H1 (cell line): ENCODE data around the gene PBLD. TPM values are rescaled to one million over a fixed set of nuclear protein-coding genes. Genes with fewer than 3 reads are reported as not detected.

Source experiments
- CTCF ChIA-PET: fragments of 300-600 bp; sonication (Branson Sonifier 250); formaldehyde crosslinking; loops from one replicate; lab custom pipeline; 2021; ENCODE audit not compliant: partially characterized antibody; lab: Charles Lee
- POLR2A ChIA-PET: fragments of 300-600 bp; sonication (Branson Sonifier 250); formaldehyde crosslinking; loops from one replicate; lab custom pipeline; 2021; ENCODE audit warnings: inconsistent platforms; ENCODE audit not compliant: partially characterized antibody; lab: Charles Lee
- DNase-seq, 2 experiments: peaks; one replicate each; pipeline versions ENCODE4 v3.0.0 to v3.0.0-alpha.2; 2010 to 2022; ENCODE audit warnings: low spot score in 2 of 2, low read depth in 1 of 2, mixed read lengths in 1 of 2
- FAIRE-seq: peaks from 2 replicates; lab custom pipeline; 2011; peaks lifted over from hg19 to GRCh38; lab: Jason Lieb, UNC
- H2AFZ ChIP-seq: 2 replicates; pipeline ENCODE4 v1.8.1; 2012; ENCODE audit warnings: low read length, inconsistent platforms
- H2AK5ac ChIP-seq: 2 replicates; pipeline ENCODE4 v1.6.1; 2013; ENCODE audit warnings: low read depth, low read length
- H2BK120ac ChIP-seq: replicated peaks from 2 replicates; pipeline ENCODE3; 2013; ENCODE audit warnings: low read depth, low read length, inconsistent platforms
- H2BK12ac ChIP-seq: 2 replicates; pipeline ENCODE4 v1.6.1; 2013; ENCODE audit warnings: low read depth, low read length
- H2BK15ac ChIP-seq: 2 replicates; pipeline ENCODE4 v1.6.1; 2013; ENCODE audit warnings: low read length
- H2BK20ac ChIP-seq: 2 replicates; pipeline ENCODE4 v1.6.1; 2013; ENCODE audit warnings: low read length
- H2BK5ac ChIP-seq: 2 replicates; pipeline ENCODE4 v1.6.1; 2013; ENCODE audit warnings: low read depth, low read length
- H3K14ac ChIP-seq: 2 replicates; pipeline ENCODE4 v1.6.1; 2013; ENCODE audit warnings: inconsistent platforms; ENCODE audit not compliant: insufficient read length
- H3K18ac ChIP-seq: 2 replicates; pipeline ENCODE4 v1.6.1; 2013; ENCODE audit warnings: low read length; ENCODE audit errors: extremely low read depth
- H3K23ac ChIP-seq: 2 replicates; pipeline ENCODE4 v1.6.1; 2013; ENCODE audit warnings: inconsistent platforms; ENCODE audit not compliant: insufficient read length
- H3K23me2 ChIP-seq: 2 replicates; pipeline ENCODE4 v1.6.1; 2013; ENCODE audit warnings: low read depth, low read length
- H3K27ac ChIP-seq: 2 replicates; pipeline ENCODE4 v1.6.1; 2011; ENCODE audit warnings: low read depth, low read length, inconsistent platforms
- H3K27me3 ChIP-seq, 4 experiments: replicated peaks in 1 of 4; 1 replicate in 1 of 4; 2 replicates in 3 of 4; pipeline versions ENCODE4 v1.6.1 to v1.8.1; 2011 to 2013; ENCODE audit warnings: low read length in 3 of 4, mild to moderate bottlenecking in 3 of 4, inconsistent platforms in 2 of 4, mixed read lengths in 2 of 4, moderate library complexity in 1 of 4; ENCODE audit not compliant: control insufficient read depth in 3 of 4, insufficient read depth in 3 of 4; ENCODE audit errors: extremely low read depth in 1 of 4
- H3K36me3 ChIP-seq, 4 experiments: 2 replicates each; pipeline versions ENCODE4 v1.6.1 to v1.8.1; 2011 to 2013; ENCODE audit warnings: mild to moderate bottlenecking in 4 of 4, low read length in 3 of 4, moderate library complexity in 2 of 4, control low read depth in 1 of 4, inconsistent platforms in 1 of 4; ENCODE audit not compliant: insufficient read depth in 4 of 4, control insufficient read depth in 2 of 4
- H3K4ac ChIP-seq: replicated peaks from 2 replicates; pipeline ENCODE3; 2013; ENCODE audit warnings: low read length, low read depth, mixed read lengths, inconsistent platforms; ENCODE audit not compliant: insufficient read length
- H3K4me1 ChIP-seq, 4 experiments: replicated peaks in 1 of 4; 1 replicate in 1 of 4; 2 replicates in 3 of 4; pipeline versions ENCODE4 v1.6.1 to v1.8.1; 2011 to 2013; ENCODE audit warnings: low read length in 3 of 4, inconsistent platforms in 2 of 4, mixed read lengths in 1 of 4; ENCODE audit not compliant: insufficient read depth in 4 of 4, control insufficient read depth in 3 of 4
- H3K4me2 ChIP-seq, 2 experiments: 2 replicates each; pipeline versions ENCODE4 v1.6.1 to v1.8.1; 2011 to 2013; ENCODE audit warnings: low read depth in 2 of 2, low read length in 2 of 2, control low read depth in 1 of 2, inconsistent platforms in 1 of 2, mild to moderate bottlenecking in 1 of 2; ENCODE audit not compliant: insufficient read depth in 1 of 2
- H3K4me3 ChIP-seq, 4 experiments: fragments of 200-600, 300-600 bp in 1 of 4; sonication (generic), shearing (Covaris generic), sonication (Bioruptor Twin) in 1 of 4; 2 replicates each; pipeline versions ENCODE4 v1.5.1 to v1.8.1; 2011 to 2016; ENCODE audit warnings: low read length in 4 of 4, low read depth in 3 of 4, control low read depth in 2 of 4, inconsistent platforms in 2 of 4, mild to moderate bottlenecking in 2 of 4, mixed read lengths in 1 of 4, moderate library complexity in 1 of 4; ENCODE audit not compliant: insufficient read depth in 2 of 4; ENCODE audit errors: extremely low read depth in 1 of 4
- H3K56ac ChIP-seq: replicated peaks from 2 replicates; pipeline ENCODE3; 2013; ENCODE audit warnings: low read depth, mild to moderate bottlenecking, mixed read lengths, low read length, inconsistent platforms; ENCODE audit not compliant: insufficient read length
- H3K79me1 ChIP-seq: 2 replicates; pipeline ENCODE4 v1.6.1; 2013; ENCODE audit warnings: low read depth, low read length, control low read depth
- H3K79me2 ChIP-seq, 2 experiments: 2 replicates each; pipeline versions ENCODE4 v1.6.1 to v1.8.1; 2012 to 2013; ENCODE audit warnings: low read length in 2 of 2, mild to moderate bottlenecking in 2 of 2, inconsistent platforms in 1 of 2; ENCODE audit not compliant: insufficient read depth in 2 of 2, control insufficient read depth in 1 of 2
- H3K9ac ChIP-seq, 4 experiments: replicated peaks in 1 of 4; 1 replicate in 1 of 4; 2 replicates in 3 of 4; pipeline versions ENCODE4 v1.6.1 to v1.8.1; 2011 to 2013; ENCODE audit warnings: low read depth in 3 of 4, low read length in 3 of 4, control low read depth in 2 of 4, mild to moderate bottlenecking in 2 of 4, moderate library complexity in 2 of 4, inconsistent platforms in 1 of 4; ENCODE audit errors: extremely low read depth in 1 of 4
- H3K9me3 ChIP-seq, 2 experiments: 2 replicates each; pipeline versions ENCODE4 v1.6.1 to v1.8.1; 2012 to 2013; ENCODE audit warnings: mild to moderate bottlenecking in 2 of 2, moderate library complexity in 2 of 2, control low read depth in 1 of 2, inconsistent platforms in 1 of 2, low read depth in 1 of 2, low read length in 1 of 2, mixed read lengths in 1 of 2; ENCODE audit not compliant: insufficient read depth in 2 of 2
- H4K20me1 ChIP-seq, 2 experiments: replicated peaks in 1 of 2; 2 replicates each; pipeline versions ENCODE3 to v1.8.1; 2011 to 2013; ENCODE audit warnings: inconsistent platforms in 2 of 2, low read length in 2 of 2, mild to moderate bottlenecking in 1 of 2; ENCODE audit not compliant: insufficient read depth in 2 of 2, control insufficient read depth in 1 of 2
- H4K5ac ChIP-seq: 2 replicates; pipeline ENCODE4 v1.6.1; 2013; ENCODE audit warnings: low read length, low read depth, mixed read lengths, inconsistent platforms; ENCODE audit not compliant: insufficient read length
- H4K8ac ChIP-seq: 2 replicates; pipeline ENCODE4 v1.8.0; 2013; ENCODE audit warnings: mild to moderate bottlenecking, moderate library complexity, low read length, inconsistent platforms; ENCODE audit not compliant: insufficient read depth; ENCODE audit errors: extremely low read depth
- H4K91ac ChIP-seq: replicated peaks from 2 replicates; pipeline ENCODE3; 2013; ENCODE audit warnings: low read length, mixed read lengths, inconsistent platforms; ENCODE audit not compliant: insufficient read length
- CBX8 ChIP-seq: fragments of 300-800, 300-1000 bp; sonication (generic); IDR thresholded peaks from 2 replicates; pipeline ENCODE4 v1.7.1; 2016; ENCODE audit warnings: low read depth, low read length, borderline replicate concordance
- CREB1 ChIP-seq: IDR thresholded peaks from 2 replicates; pipeline ENCODE4 v1.6.1; 2012; ENCODE audit warnings: inconsistent platforms
- CTBP2 ChIP-seq: IDR thresholded peaks from 2 replicates; pipeline ENCODE4 v1.7.0; 2011; ENCODE audit warnings: borderline replicate concordance, mild to moderate bottlenecking, moderate library complexity, mixed read lengths, low read length; ENCODE audit not compliant: insufficient read depth, insufficient read length
- EZH2 ChIP-seq: fragments of 200-600 bp; sonication (generic); IDR thresholded peaks from 2 replicates; pipeline ENCODE4 v1.7.1; 2012; ENCODE audit warnings: low read depth, mild to moderate bottlenecking, moderate library complexity, low read length, inconsistent platforms; ENCODE audit not compliant: severe bottlenecking
- FOSL1 ChIP-seq: IDR thresholded peaks from 2 replicates; pipeline ENCODE4 v1.6.1; 2011; ENCODE audit warnings: mild to moderate bottlenecking, low read depth, low read length, moderate library complexity; ENCODE audit not compliant: insufficient read depth
- HDAC2 ChIP-seq, 2 experiments: fragments of 300-600 bp in 1 of 2; sonication (generic) in 1 of 2; IDR thresholded peaks; 2 replicates each; pipeline ENCODE4 v1.6.1; 2011 to 2012; ENCODE audit warnings: low read depth in 2 of 2, low read length in 2 of 2, mild to moderate bottlenecking in 2 of 2, moderate library complexity in 2 of 2, borderline replicate concordance in 1 of 2, inconsistent platforms in 1 of 2
- MAX ChIP-seq: IDR thresholded peaks from 2 replicates; pipeline ENCODE4 v1.6.1; 2012; ENCODE audit warnings: inconsistent platforms
- POLR2A ChIP-seq, 2 experiments: IDR thresholded peaks; 1 replicate in 1 of 2; 2 replicates in 1 of 2; pipeline ENCODE4 v1.6.1; 2011; ENCODE audit warnings: low read depth in 2 of 2, low read length in 2 of 2, mild to moderate bottlenecking in 2 of 2; ENCODE audit errors: control extremely low read depth in 1 of 2
- SAP30 ChIP-seq: fragments of 300-600 bp; sonication (generic); IDR thresholded peaks from 2 replicates; pipeline ENCODE4 v1.7.1; 2012; ENCODE audit warnings: low read length, moderate library complexity, mild to moderate bottlenecking, inconsistent platforms; ENCODE audit not compliant: insufficient read depth, insufficient replicate concordance
- SIRT6 ChIP-seq: IDR thresholded peaks from one replicate; pipeline ENCODE4 v1.7.1; 2012; ENCODE audit warnings: low read length, inconsistent platforms
- SP2 ChIP-seq: IDR thresholded peaks from 2 replicates; pipeline ENCODE4 v1.6.1; 2012; ENCODE audit warnings: mild to moderate bottlenecking, low read length, inconsistent platforms
- SRF ChIP-seq: IDR thresholded peaks from 2 replicates; pipeline ENCODE4 v1.6.1; 2011; ENCODE audit warnings: mild to moderate bottlenecking, low read depth, low read length, moderate library complexity
- WGBS, 2 experiments: shearing (Covaris generic) in 1 of 2; methylation state at CpG; one replicate each; pipeline versions ENCODE4 v1.1.6 to v1.1.7; 2013 to 2015; ENCODE audit warnings: low lambda C conversion rate in 2 of 2, mixed read lengths in 2 of 2, inconsistent platforms in 1 of 2, low coverage in 1 of 2, missing lambda C conversion rate in 1 of 2; ENCODE audit not compliant: insufficient replicate concordance in 2 of 2, insufficient coverage in 1 of 2, insufficient read length in 1 of 2; ENCODE audit errors: extremely low coverage in 1 of 2, missing lambda C conversion rate in 1 of 2; 5-methylcytosine and 5-hydroxymethylcytosine counted together
- polyA plus RNA-seq, 7 experiments: library from polyadenylated mRNA; depleted of rRNA in 3 of 7; stranded (reverse) in 5 of 7; unstranded in 2 of 7; fragments of >200 nt in 5 of 7; fragments of 200-250 nt in 2 of 7; gene quantifications; 1 replicate in 5 of 7; 2 replicates in 1 of 7; 4 replicates in 1 of 7; pipeline versions ENCODE4 v1.2.1 to v1.2.3, GENCODE V29; 2011 to 2013; ENCODE audit warnings: missing spikeins in 2 of 7, mixed read lengths in 2 of 7
- total RNA-seq: library from RNA; stranded (reverse); fragmentation: NEBNext Ultra II Directional; extraction: Animal tissue kit (Norgen Biotek cat#: 25700); gene quantifications from 2 replicates; pipeline ENCODE4 v1.2.1, GENCODE V29; 2021

Gene PBLD
- total and polyA plus RNA-seq, 2 of the 8 experiments (the other 6 are each of a cell fraction or from before 2014, with no cell fraction given): 0.56 to 2.0 TPM

DNA sequence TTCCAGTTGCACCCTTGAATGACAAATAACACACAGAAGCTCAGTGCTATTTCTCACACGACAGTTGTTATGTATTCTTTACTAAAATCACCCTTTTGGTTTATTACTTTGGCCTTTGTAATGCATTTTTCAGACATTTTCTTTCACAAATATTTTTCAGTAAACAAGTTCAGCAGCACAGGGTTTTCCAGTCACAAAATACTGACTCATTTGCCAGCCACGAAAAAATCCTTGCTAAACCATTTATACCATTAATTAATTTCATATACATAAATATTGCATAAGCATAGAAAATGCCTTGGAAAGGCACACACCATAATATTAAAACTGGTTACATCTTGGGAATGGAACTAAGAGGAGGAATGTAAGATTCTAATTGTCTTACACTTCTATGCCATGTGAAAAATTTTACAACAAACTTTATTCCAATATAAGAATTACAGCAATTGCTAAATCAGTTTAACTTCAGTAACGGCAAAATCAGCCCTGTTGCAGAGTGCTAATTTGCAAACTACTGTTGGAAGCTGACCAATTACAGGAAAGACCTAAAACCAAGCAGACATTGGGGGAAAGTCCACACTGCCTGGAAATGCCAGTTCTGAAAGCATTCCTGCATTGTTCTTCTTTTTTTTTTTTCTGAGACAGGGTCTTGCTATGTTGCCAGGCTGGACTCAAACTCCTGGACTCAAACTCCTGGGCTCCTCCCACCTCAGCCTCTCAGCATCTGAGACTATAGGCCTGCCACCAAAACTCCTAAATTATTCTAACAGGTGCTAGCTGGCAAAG is 31.6 kb upstream of the PBLD start:
- Histone ChIP-seq H4K20me1 (no peaks in the 10 kb centered on the region), H3K79me1 (no peaks in the 10 kb centered on the region), H3K79me2 (no peaks in the 10 kb centered on the region), H2BK120ac (no peak overlapping the region), H3K9ac (no peak overlapping the region), H3K27me3 (no peaks in the 10 kb centered on the region), H4K5ac (no peak overlapping the region), H3K27ac (no peak overlapping the region), H2BK20ac (no peak overlapping the region), H3K4me1 (no peaks in the 10 kb centered on the region), H3K4ac (no peak overlapping the region), H3K36me3 (peaks cover 0 to 9% (median 2%) of the 10 kb centered on the region in 4 experiments; a peak in 2 of 8 replicates), H3K4me3 (no peak overlapping the region), H4K8ac (no peak overlapping the region), H2BK15ac (no peak overlapping the region), H2BK12ac (no peak overlapping the region), H3K9me3 (no peaks in the 10 kb centered on the region), H3K18ac (no peak overlapping the region), H2AK5ac (no peak overlapping the region), H2BK5ac (no peak overlapping the region), H3K23me2 (no peaks in the 10 kb centered on the region), H3K56ac (no peak overlapping the region), H3K4me2 (no peak overlapping the region), H3K23ac (no peak overlapping the region), H3K14ac (no peak overlapping the region), H4K91ac (no peak overlapping the region), H2AFZ (no peak overlapping the region)
- POLR2A ChIA-PET: interaction anchor here (0.7 to 1.2 kb wide), 2 partner anchors 13 to 43 kb away, joined by 3 to 4 read pairs; partner anchors contain the start of gene RUFY2
- CTCF ChIA-PET: interaction anchor here (3.5 kb wide), 1 partner anchor 16 kb away, joined by 21 read pairs; no protein-coding TSS in a partner anchor
- DNase-seq (no peak), FAIRE-seq (no peak)
- 89% methylated on average over 3 of the region's 3 CpGs; no CpG with 5 or more reads in 1 of the 2 experiments for WGBS, 2 experiments
- no peak for TF ChIP-seq CTBP2
- TF ChIP-seq SAP30: no peak
- TF ChIP-seq CREB1: no peak
- TF ChIP-seq EZH2: no peak
- TF ChIP-seq MAX: no peak
- no peak for TF ChIP-seq POLR2A (IDR thresholded peaks at IDR 0.05; ENCODE audit: control extremely low read depth in 1 of 2, low read depth in 2 of 2, low read length in 2 of 2)
- no peak for TF ChIP-seq SP2
- no peak for TF ChIP-seq CBX8
- no peak for TF ChIP-seq SRF
- no peak for TF ChIP-seq FOSL1
- no peak for TF ChIP-seq SIRT6
- no peak for TF ChIP-seq HDAC2 (IDR thresholded peaks at IDR 0.05; ENCODE audit: borderline replicate concordance in 1 of 2, low read depth in 2 of 2, low read length in 2 of 2)
